SH-SY5Y (cell line): ENCODE results near the gene HTR2B.

ENCODE experiments used
- GATA2 ChIP-seq: IDR thresholded peaks from 2 replicates; pipeline ENCODE4 v1.6.1; 2011; ENCODE audit warnings: mild to moderate bottlenecking, low read depth, low read length
- GATA3 ChIP-seq: IDR thresholded peaks from 2 replicates; pipeline ENCODE4 v1.6.1; 2011; ENCODE audit warnings: low read depth, mild to moderate bottlenecking, low read length, moderate library complexity

DNA sequence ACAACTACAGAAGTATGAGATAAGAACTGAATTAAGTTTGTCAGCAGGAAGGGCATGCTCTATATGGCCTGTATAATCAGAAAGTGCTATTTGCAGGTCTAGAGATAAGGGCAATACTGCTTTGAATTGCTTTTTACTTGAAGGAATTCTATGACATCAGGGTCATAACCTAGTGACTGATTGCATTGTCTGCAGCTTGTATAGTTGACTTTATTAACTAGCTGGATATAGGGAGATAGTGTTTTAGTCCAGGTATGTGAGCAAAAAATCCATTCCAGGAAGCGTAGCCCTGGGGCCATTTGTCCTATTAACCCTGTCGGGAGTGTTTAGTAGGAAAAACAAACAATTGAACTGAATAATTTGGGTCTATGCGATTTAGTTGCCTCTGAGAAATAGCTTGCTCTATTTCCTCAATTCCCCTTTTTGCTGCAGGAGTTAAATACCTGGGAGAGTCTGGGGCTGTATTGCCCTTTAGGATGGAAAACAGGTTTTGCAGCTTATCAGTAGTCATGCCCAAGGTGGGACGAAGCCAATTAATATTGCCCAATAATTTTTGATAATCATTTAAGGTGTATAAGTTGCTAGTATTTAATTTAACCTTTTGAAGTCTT, 30.0 kb downstream of the HTR2B start:
- no peak for TF ChIP-seq GATA2
- TF ChIP-seq GATA3 = no peak
